Pulmonary artery endothelial cell (primary cell): ENCODE measurements around the gene CGA. TPM values are rescaled to one million over a fixed set of nuclear protein-coding genes. Genes with fewer than 3 reads are reported as not detected.

Experiments
- DNase-seq: peaks from one replicate; pipeline ENCODE4 v3.0.0-alpha.2; 2011; ENCODE audit warnings: low read depth, low spot score
- total RNA-seq: library from RNA; depleted of rRNA; stranded (reverse); fragments of >200 nt; gene quantifications from 2 replicates; pipeline ENCODE4 v1.2.3, GENCODE V29; 2014

CGA gene
- total RNA-seq, 1 donor from 2014 or later, result not detected

GRCh38 chr6:87089135-87089534 is 5.8 kb downstream of the CGA start:
- no peak for DNase-seq

GRCh38 chr6:87088076-87088475 is 6.8 kb downstream of the CGA start:
- no peak for DNase-seq

GRCh38 chr6:87082160-87082721 is 12.7 kb downstream of the CGA start:
- DNase-seq, result no peak

- DNase-seq, result peak; percentile 30
Observed at GRCh38 chr6:87078983-87079616, 15.8 kb downstream of the CGA start.

GRCh38 chr6:87075168-87075567 is 19.7 kb downstream of the CGA start:
- no peak for DNase-seq

- no peak for DNase-seq
Observed at GRCh38 chr6:87074101-87074621, 20.7 kb downstream of the CGA start.

GRCh38 chr6:87071683-87072082 is 23.2 kb downstream of the CGA start:
- DNase-seq, result no peak

GRCh38 chr6:87070741-87071140 is 24.2 kb downstream of the CGA start:
- DNase-seq, result no peak

GRCh38 chr6:87068795-87069194 is 26.1 kb downstream of the CGA start:
- no peak for DNase-seq

- DNase-seq, result peak; percentile 20
Observed at GRCh38 chr6:87066449-87067333, 28.2 kb downstream of the CGA start.

- no peak for DNase-seq
Observed at GRCh38 chr6:87065117-87065516, 29.8 kb downstream of the CGA start.

- no peak for DNase-seq
Observed at GRCh38 chr6:87059943-87060342, 35.0 kb downstream of the CGA start.

GRCh38 chr6:87054143-87054833 is 40.6 kb downstream of the CGA start:
- no peak for DNase-seq

GRCh38 chr6:87053312-87053711 is 41.6 kb downstream of the CGA start:
- no peak for DNase-seq

GRCh38 chr6:87049779-87050178 is 45.1 kb downstream of the CGA start:
- DNase-seq, result no peak

GRCh38 chr6:87045521-87046075 is 49.3 kb downstream of the CGA start:
- DNase-seq, result no peak

- no peak for DNase-seq
Observed at GRCh38 chr6:87040729-87041128, 54.2 kb downstream of the CGA start.
